CD4-positive, CD25-positive, alpha-beta regulatory T cell (primary cell): ENCODE data around the gene TMIE. TPM values are rescaled to one million over a fixed set of nuclear protein-coding genes. Genes with fewer than 3 reads are reported as not detected.

Experiments used
- ATAC-seq, 2 donors: fragments of 150-1000 bp; cut with Tn5 transposase; one replicate each; pipeline ENCODE4 v1.10.0; 2021; ENCODE audit warnings: low read depth in 2 of 2, moderate number of reproducible peaks in 2 of 2, moderate library complexity in 1 of 2
- DNase-seq, 3 donors: peaks; one replicate each; pipeline versions ENCODE4 v3.0.0 to v3.0.0-alpha.2; 2012 to 2022; ENCODE audit warnings: mixed read lengths in 1 of 3
- H3K27ac ChIP-seq: one replicate; pipeline ENCODE4 v1.7.0; 2013; ENCODE audit warnings: mild to moderate bottlenecking, low read length; ENCODE audit not compliant: insufficient read depth, poor library complexity, severe bottlenecking
- H3K27me3 ChIP-seq: one replicate; pipeline ENCODE4 v1.7.0; 2013; ENCODE audit warnings: low read length; ENCODE audit not compliant: control insufficient read depth, insufficient read depth
- H3K36me3 ChIP-seq: one replicate; pipeline ENCODE4 v1.7.0; 2013; ENCODE audit warnings: mild to moderate bottlenecking, low read length, moderate library complexity; ENCODE audit not compliant: control insufficient read depth, insufficient read depth
- H3K4me1 ChIP-seq: 2 replicates; pipeline ENCODE4 v1.7.0; 2013; ENCODE audit warnings: mild to moderate bottlenecking, low read length; ENCODE audit not compliant: insufficient read depth, control insufficient read depth, poor library complexity, severe bottlenecking
- H3K4me3 ChIP-seq: one replicate; pipeline ENCODE4 v1.7.0; 2013; ENCODE audit warnings: low read depth, mild to moderate bottlenecking, low read length, moderate library complexity
- H3K9me3 ChIP-seq, 2 experiments: 1 replicate in 1 of 2; 2 replicates in 1 of 2; pipeline ENCODE4 v1.7.0; 2013; ENCODE audit warnings: low read length in 2 of 2, mild to moderate bottlenecking in 1 of 2, moderate library complexity in 1 of 2; ENCODE audit not compliant: control insufficient read depth in 2 of 2
- H3K27ac Mint-ChIP-seq, 3 donors: one replicate each; pipeline ENCODE4 v1.8.0; 2020 to 2022; ENCODE audit warnings: mild to moderate bottlenecking in 3 of 3, mixed read lengths in 3 of 3, moderate library complexity in 2 of 3
- H3K27me3 Mint-ChIP-seq: one replicate; pipeline ENCODE4 v1.8.0; 2022; ENCODE audit warnings: mild to moderate bottlenecking, mixed read lengths
- H3K36me3 Mint-ChIP-seq: one replicate; pipeline ENCODE4 v1.8.0; 2020; ENCODE audit warnings: mixed read lengths
- H3K4me1 Mint-ChIP-seq, 4 donors: one replicate each; pipeline ENCODE4 v1.8.0; 2020 to 2022; ENCODE audit warnings: mixed read lengths in 4 of 4, mild to moderate bottlenecking in 1 of 4
- H3K4me3 Mint-ChIP-seq, 4 donors: one replicate each; pipeline ENCODE4 v1.8.0; 2020 to 2022; ENCODE audit warnings: mild to moderate bottlenecking in 4 of 4, mixed read lengths in 4 of 4, moderate library complexity in 3 of 4
- H3K9me3 Mint-ChIP-seq, 7 donors: one replicate each; pipeline ENCODE4 v1.8.0; 2020 to 2022; ENCODE audit warnings: mixed read lengths in 7 of 7, mild to moderate bottlenecking in 3 of 7, moderate library complexity in 2 of 7
- polyA plus RNA-seq, 4 donors: library from polyadenylated mRNA; unstranded; fragments of 300-500 nt; fragmentation: Illumina TruSeq; gene quantifications; one replicate each; pipeline ENCODE4 v1.2.3, GENCODE V29; 2021
- total RNA-seq: library from RNA; stranded (reverse); gene quantifications from one replicate; pipeline ENCODE4 v1.2.3, GENCODE V29; 2022

TMIE gene
- total and polyA plus RNA-seq, 5 donors from 2014 or later: 0.60 to 1.9 (median 1.5) TPM

GRCh38 chr3:46759239-46760167 is 58.3 kb downstream of the TMIE start:
- no peak overlapping the region for H3K4me3 ChIP-seq
- Mint-ChIP-seq H3K36me3 (peaks cover 4% of the 10 kb centered on the region), H3K4me3 (no peak overlapping the region), H3K27me3 (peaks cover 40% of the 10 kb centered on the region), H3K27ac (no peak overlapping the region), H3K4me1 (no peaks in the 10 kb centered on the region), H3K9me3 (peaks cover 1 to 22% (median 11%) of the 10 kb centered on the region in 7 donors)
- no peaks in the 10 kb centered on the region for H3K36me3 ChIP-seq
- H3K27me3 ChIP-seq: peaks cover 7% of the 10 kb centered on the region
- ATAC-seq (no peak), DNase-seq (no peak)
- H3K9me3 ChIP-seq: peaks cover 13 to 19% of the 10 kb centered on the region in 2 experiments
- H3K27ac ChIP-seq: no peak overlapping the region
- no peaks in the 10 kb centered on the region for H3K4me1 ChIP-seq

Other genes starting within 250 kb of the TMIE start
- gene LTF, start 236.5 kb upstream of the TMIE start, total RNA-seq: not detected
- not detected for gene LTF, start 236.5 kb upstream of the TMIE start, polyA plus RNA-seq
- gene RTP3, start 203.4 kb upstream of the TMIE start, total RNA-seq: not detected
- not detected for gene RTP3, start 203.4 kb upstream of the TMIE start, polyA plus RNA-seq
- gene LRRC2, start 135.1 kb upstream of the TMIE start, total RNA-seq: 2.4 TPM
- 1 to 10 TPM; 1.2 to 3.8 (median 2.2) TPM for gene LRRC2, start 135.1 kb upstream of the TMIE start, polyA plus RNA-seq
- not detected for gene FAM240A, start 88.9 kb upstream of the TMIE start, total RNA-seq
- not detected for gene FAM240A, start 88.9 kb upstream of the TMIE start, polyA plus RNA-seq
- gene ALS2CL, start 7.7 kb upstream of the TMIE start, total RNA-seq: 25.8 TPM
- gene ALS2CL, start 7.7 kb upstream of the TMIE start, polyA plus RNA-seq: 1 to 10 TPM; 1.3 to 2.5 (median 1.7) TPM
- gene PRSS50, start 16.5 kb downstream of the TMIE start, total RNA-seq: not detected
- gene PRSS50, start 16.5 kb downstream of the TMIE start, polyA plus RNA-seq: not detected
- gene MYL3, start 162.1 kb downstream of the TMIE start, total RNA-seq: not detected
- gene MYL3, start 162.1 kb downstream of the TMIE start, polyA plus RNA-seq: not detected
- gene PTH1R, start 176.3 kb downstream of the TMIE start, total RNA-seq: not detected
- gene PTH1R, start 176.3 kb downstream of the TMIE start, polyA plus RNA-seq: not detected